Right renal cortex interstitium (tissue), 3 donors: Measurements from ENCODE around the gene GNB1L. TPM values are rescaled to one million over a fixed set of nuclear protein-coding genes. Genes with fewer than 3 reads are reported as not detected.

Experiments
- DNase-seq, 3 donors: peaks; one replicate each; pipeline ENCODE4 v3.0.0-alpha.2; 2013; ENCODE audit warnings: low read depth in 3 of 3, low spot score in 2 of 3
- polyA plus RNA-seq, 3 donors: library from polyadenylated mRNA; unstranded; fragments of 120-200 nt; gene quantifications; one replicate each; pipeline ENCODE4 v1.2.1, GENCODE V29; 2013; ENCODE audit not compliant: insufficient read length in 3 of 3

GNB1L gene
- polyA plus RNA-seq, 3 donors, result 2.3 to 3.5 (median 3.2) TPM

GRCh38 chr22:19743081-19743480, 111.6 kb downstream of the GNB1L start:
- DNase-seq, result no peak

- DNase-seq, result no peak
Measured at GRCh38 chr22:19742160-19743066, 112.3 kb downstream of the GNB1L start.

GRCh38 chr22:19741053-19741452, 113.6 kb downstream of the GNB1L start:
- DNase-seq, result no peak

GRCh38 chr22:19740586-19740985, 114.1 kb downstream of the GNB1L start:
- no peak for DNase-seq

GRCh38 chr22:19739911-19740449, 114.7 kb downstream of the GNB1L start:
- DNase-seq, result no peak

GRCh38 chr22:19739448-19739895, 115.2 kb downstream of the GNB1L start:
- DNase-seq, result no peak

GRCh38 chr22:19738664-19739447, 115.8 kb downstream of the GNB1L start:
- DNase-seq, result no peak

GRCh38 chr22:19737846-19738663, 116.6 kb downstream of the GNB1L start:
- no peak for DNase-seq

- DNase-seq, result no peak
Measured at GRCh38 chr22:19735665-19736510, 118.8 kb downstream of the GNB1L start.

- no peak for DNase-seq
Measured at GRCh38 chr22:19734837-19735382, 119.8 kb downstream of the GNB1L start.

GRCh38 chr22:19734163-19734562, 120.5 kb downstream of the GNB1L start:
- no peak for DNase-seq

- DNase-seq, result no peak
Measured at GRCh38 chr22:19733755-19734154, 120.9 kb downstream of the GNB1L start.

Other genes starting within 250 kb of the GNB1L start
- 10 to 100 TPM; 28.1 to 37.6 (median 32.6) TPM for gene SEPTIN5, start 140.4 kb downstream of the GNB1L start, polyA plus RNA-seq
- gene GP1BB, start 131.3 kb downstream of the GNB1L start, polyA plus RNA-seq, result 1 to 10 TPM; 2.2 to 3.4 (median 2.9) TPM
- gene TBX1, start 94.1 kb downstream of the GNB1L start, polyA plus RNA-seq, result under 1 TPM; 0.11 to 0.26 (median 0.14) TPM
- 10 to 100 TPM; 20.1 to 23.0 (median 21.8) TPM for gene RTL10, start within 50 bp of the GNB1L start, polyA plus RNA-seq
- gene COMT, start 86.9 kb upstream of the GNB1L start, polyA plus RNA-seq, result 100 to 1,000 TPM in 2 of 3 donors, 10 to 100 TPM in 1; 88.6 to 126 (median 107) TPM
- gene TXNRD2, start 86.9 kb upstream of the GNB1L start, polyA plus RNA-seq, result 10 to 100 TPM; 20.1 to 27.5 (median 20.5) TPM
- 10 to 100 TPM; 16.8 to 19.6 (median 16.9) TPM for gene ARVCF, start 161.9 kb upstream of the GNB1L start, polyA plus RNA-seq
- 10 to 100 TPM in 2 of 3 donors, 1 to 10 TPM in 1; 9.3 to 12.0 (median 10.5) TPM for gene TANGO2, start 166.2 kb upstream of the GNB1L start, polyA plus RNA-seq
- gene DGCR8, start 225.4 kb upstream of the GNB1L start, polyA plus RNA-seq, result 10 to 100 TPM; 40.5 to 42.3 (median 42.0) TPM